ENCODE results near the gene PTPN3.
A peak's percentile ranks its signal among the peaks of the same experiment; 100 is the strongest.

The PTPN3 gene

GRCh38 chr9:109448223-109448622, 49.9 kb downstream of the PTPN3 start:
- ATAC-seq: peak; percentile 86
- TF ChIP-seq TCF4 (CRISPR knock-in tag; IDR thresholded peaks at IDR 0.05; ENCODE audit: borderline replicate concordance): no peak
- TF ChIP-seq CREB5 (CRISPR knock-in tag; IDR thresholded peaks at IDR 0.05; ENCODE audit: low read depth): no peak
- no peak for TF ChIP-seq ZNF565 (CRISPR knock-in tag; conservative IDR thresholded peaks at IDR 0.05; ENCODE audit: low read depth)
- TF ChIP-seq TOX (CRISPR knock-in tag; IDR thresholded peaks at IDR 0.05; ENCODE audit: borderline replicate concordance): no peak

- ATAC-seq: no peak
- no peak for TF ChIP-seq TSHZ2 (CRISPR knock-in tag; IDR thresholded peaks at IDR 0.05)
- TF ChIP-seq CREB5 (CRISPR knock-in tag; IDR thresholded peaks at IDR 0.05; ENCODE audit: low read depth): no peak
- TF ChIP-seq ZNF565 (CRISPR knock-in tag; conservative IDR thresholded peaks at IDR 0.05; ENCODE audit: low read depth): no peak
- TF ChIP-seq ZFP30 (CRISPR knock-in tag; IDR thresholded peaks at IDR 0.05): no peak
- no peak for TF ChIP-seq ZC3H10 (CRISPR knock-in tag; IDR thresholded peaks at IDR 0.05)
- no peak for TF ChIP-seq GLIS3 (CRISPR knock-in tag; IDR thresholded peaks at IDR 0.05)
- TF ChIP-seq CSDC2 (CRISPR knock-in tag; IDR thresholded peaks at IDR 0.05): no peak
- TF ChIP-seq SNAI2 (CRISPR knock-in tag; IDR thresholded peaks at IDR 0.05): no peak
- TF ChIP-seq ZNF8 (CRISPR knock-in tag; IDR thresholded peaks at IDR 0.05): no peak
- TF ChIP-seq TCF4 (CRISPR knock-in tag; IDR thresholded peaks at IDR 0.05; ENCODE audit: borderline replicate concordance): no peak
- TF ChIP-seq BACH2 (CRISPR knock-in tag; IDR thresholded peaks at IDR 0.05; ENCODE audit: borderline replicate concordance): no peak
- no peak for TF ChIP-seq TOX (CRISPR knock-in tag; IDR thresholded peaks at IDR 0.05; ENCODE audit: borderline replicate concordance)
- no peak for TF ChIP-seq ISL1 (CRISPR knock-in tag; IDR thresholded peaks at IDR 0.05)
- TF ChIP-seq ESRRG (CRISPR knock-in tag; IDR thresholded peaks at IDR 0.05): no peak
- TF ChIP-seq, protein P1, sequence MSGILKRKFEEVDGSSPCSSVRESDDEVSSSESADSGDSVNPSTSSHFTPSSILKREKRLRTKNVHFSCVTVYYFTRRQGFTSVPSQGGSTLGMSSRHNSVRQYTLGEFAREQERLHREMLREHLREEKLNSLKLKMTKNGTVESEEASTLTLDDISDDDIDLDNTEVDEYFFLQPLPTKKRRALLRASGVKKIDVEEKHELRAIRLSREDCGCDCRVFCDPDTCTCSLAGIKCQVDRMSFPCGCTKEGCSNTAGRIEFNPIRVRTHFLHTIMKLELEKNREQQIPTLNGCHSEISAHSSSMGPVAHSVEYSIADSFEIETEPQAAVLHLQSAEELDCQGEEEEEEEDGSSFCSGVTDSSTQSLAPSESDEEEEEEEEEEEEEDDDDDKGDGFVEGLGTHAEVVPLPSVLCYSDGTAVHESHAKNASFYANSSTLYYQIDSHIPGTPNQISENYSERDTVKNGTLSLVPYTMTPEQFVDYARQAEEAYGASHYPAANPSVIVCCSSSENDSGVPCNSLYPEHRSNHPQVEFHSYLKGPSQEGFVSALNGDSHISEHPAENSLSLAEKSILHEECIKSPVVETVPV (CRISPR knock-in tag; IDR thresholded peaks at IDR 0.05): no peak
- no peak for TF ChIP-seq ZFP3 (CRISPR knock-in tag; IDR thresholded peaks at IDR 0.05)
- no peak for TF ChIP-seq RARB (CRISPR knock-in tag; IDR thresholded peaks at IDR 0.05)
Measured at GRCh38 chr9:109447329-109448076, 50.6 kb downstream of the PTPN3 start.

- ATAC-seq: no peak
- TF ChIP-seq SNAI2 (CRISPR knock-in tag; IDR thresholded peaks at IDR 0.05) (no peak), BACH2 (CRISPR knock-in tag; IDR thresholded peaks at IDR 0.05; ENCODE audit: borderline replicate concordance) (no peak), CREB5 (CRISPR knock-in tag; IDR thresholded peaks at IDR 0.05; ENCODE audit: low read depth) (no peak), PPARA (CRISPR knock-in tag; IDR thresholded peaks at IDR 0.05; ENCODE audit: borderline replicate concordance) (no peak), CSDC2 (CRISPR knock-in tag; IDR thresholded peaks at IDR 0.05) (no peak), ZNF8 (CRISPR knock-in tag; IDR thresholded peaks at IDR 0.05) (no peak)
- TF ChIP-seq, protein P1 (CRISPR knock-in tag; IDR thresholded peaks at IDR 0.05): no peak
Measured at GRCh38 chr9:109444771-109445320, 53.3 kb downstream of the PTPN3 start.
